Umbilical cord (tissue), 2 donors: ENCODE data around the gene CAND2. TPM values are rescaled to one million over a fixed set of nuclear protein-coding genes. Genes with fewer than 3 reads are reported as not detected.
A peak's percentile ranks its signal among the peaks of the same experiment; 100 is the strongest.
"Not testable (repeated sequence)": the region's sequence is repeated elsewhere in the genome, so short reads cannot be mapped to it uniquely, and the experiment has no call there.

Source experiments
- DNase-seq: peaks from one replicate; pipeline ENCODE4 v3.0.0-alpha.2; 2015; ENCODE audit warnings: low spot score
- total RNA-seq: library from RNA; depleted of rRNA; stranded (reverse); fragments of >200 nt; gene quantifications from one replicate; pipeline ENCODE4 v1.2.3, GENCODE V29; 2014; ENCODE audit warnings: low replicate concordance; ENCODE audit not compliant: insufficient read depth

The CAND2 gene
- total RNA-seq, 1 donor from 2014 or later, result 2.9 TPM

DNA sequence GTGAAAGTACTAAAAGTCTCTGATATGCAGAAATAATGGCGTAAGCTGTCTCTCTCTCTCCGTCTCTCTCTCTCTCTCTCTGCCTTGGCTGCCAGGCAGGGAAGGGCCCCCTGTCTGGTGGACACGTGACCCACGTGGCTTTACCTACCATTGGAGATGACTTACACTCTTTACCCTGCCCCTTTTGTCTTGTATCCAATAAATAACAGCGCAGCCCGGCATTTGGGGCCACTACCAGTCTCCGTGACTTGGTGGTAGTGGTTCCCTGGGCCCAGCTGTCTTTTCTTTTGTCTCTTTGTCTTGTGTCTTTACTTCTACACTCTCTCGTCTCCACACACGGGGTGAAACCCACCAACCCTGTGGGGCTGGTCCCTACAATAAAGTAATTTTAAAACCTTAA, 25.2 kb upstream of the CAND2 start:
- no peak for DNase-seq

DNA sequence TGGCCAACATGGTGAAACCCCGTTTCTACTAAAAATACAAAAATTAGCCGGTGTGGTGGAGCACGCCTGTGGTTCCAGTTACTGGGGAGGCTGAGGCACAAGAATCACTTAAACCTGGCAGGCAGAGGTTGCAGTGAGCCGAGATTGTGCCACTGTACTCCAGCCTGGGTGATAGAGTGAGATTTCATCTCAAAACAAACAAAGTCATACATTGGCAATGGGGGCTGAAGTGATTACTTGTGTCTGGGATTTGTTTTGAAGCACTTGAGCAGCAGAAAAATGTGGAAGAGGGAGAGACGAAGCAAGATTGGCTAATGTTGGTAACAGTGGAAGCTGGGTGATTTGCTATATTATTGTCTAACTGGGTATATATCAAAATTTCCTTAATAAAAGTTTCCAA, 24.0 kb upstream of the CAND2 start:
- DNase-seq, result no peak

DNA sequence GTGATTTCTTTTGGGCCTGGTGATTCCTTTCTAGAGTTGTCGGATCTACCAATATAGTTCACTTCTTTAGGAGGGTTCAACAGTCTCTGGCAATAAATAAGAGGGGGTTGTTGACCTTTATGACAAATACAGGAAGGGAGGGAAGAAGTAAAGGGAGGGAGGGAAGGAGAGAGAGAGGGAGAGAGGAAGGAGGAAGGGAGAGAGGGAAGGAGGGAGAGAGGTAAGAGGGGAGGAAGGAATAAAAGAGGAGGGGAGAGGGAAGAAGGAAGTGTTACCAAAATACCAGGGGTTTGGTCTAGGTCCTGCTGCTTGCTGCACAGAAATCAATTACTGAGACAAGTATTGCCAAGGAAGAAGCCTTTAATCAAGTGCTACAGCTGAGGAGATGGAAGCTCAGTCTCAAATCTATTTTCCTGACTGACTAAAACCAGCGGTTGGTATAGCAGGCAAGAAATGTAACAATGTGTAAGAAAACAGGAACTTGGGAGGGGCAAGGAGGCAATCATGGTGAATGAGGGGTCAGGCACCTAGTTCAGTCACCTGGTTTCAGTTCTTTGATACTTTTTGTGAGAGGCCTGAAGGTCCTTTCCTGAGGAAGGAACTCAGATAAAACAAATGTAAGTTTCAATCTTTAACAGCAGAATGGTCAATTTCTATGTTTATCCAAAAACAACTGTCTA, 23.3 kb upstream of the CAND2 start:
- no peak for DNase-seq

DNA sequence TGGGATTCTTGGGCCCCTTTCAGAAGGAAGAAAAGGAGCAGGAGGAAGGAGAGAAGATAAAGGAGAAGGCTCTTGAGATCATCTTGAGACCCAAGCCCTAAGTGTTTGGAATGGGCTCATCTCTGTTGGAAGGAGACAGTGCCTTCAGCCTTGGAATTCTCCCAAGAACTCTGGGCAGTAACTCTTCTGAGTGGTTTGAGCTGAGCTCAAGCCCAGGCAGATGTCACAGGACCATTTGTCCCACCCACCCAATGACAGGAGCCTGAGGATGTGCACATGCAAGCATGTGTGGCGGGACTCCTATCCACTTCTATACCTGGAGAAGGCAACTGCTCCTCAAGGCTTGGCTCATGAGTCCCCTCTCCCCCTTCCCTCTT, 22.8 kb upstream of the CAND2 start:
- DNase-seq, result no peak

DNA sequence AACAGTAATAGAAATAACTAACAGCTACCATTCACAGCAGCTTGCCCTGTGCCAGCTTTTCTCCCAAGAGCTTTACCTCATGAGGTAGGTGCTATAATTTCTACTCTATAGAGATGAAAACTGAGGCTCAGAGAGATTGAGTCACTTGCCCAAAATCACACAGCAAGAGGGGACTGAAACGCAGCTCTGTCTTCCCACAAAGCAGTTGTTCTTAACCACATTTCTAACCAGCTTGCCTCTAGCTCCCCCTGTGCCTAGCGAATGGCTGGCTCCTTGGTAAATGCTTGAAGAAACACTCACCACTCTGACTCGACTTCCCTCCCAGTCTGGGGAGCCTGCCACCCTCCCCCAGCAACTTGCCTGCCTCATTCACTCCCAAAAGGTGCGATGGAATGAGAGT, 21.9 kb upstream of the CAND2 start:
- DNase-seq, result no peak

DNA sequence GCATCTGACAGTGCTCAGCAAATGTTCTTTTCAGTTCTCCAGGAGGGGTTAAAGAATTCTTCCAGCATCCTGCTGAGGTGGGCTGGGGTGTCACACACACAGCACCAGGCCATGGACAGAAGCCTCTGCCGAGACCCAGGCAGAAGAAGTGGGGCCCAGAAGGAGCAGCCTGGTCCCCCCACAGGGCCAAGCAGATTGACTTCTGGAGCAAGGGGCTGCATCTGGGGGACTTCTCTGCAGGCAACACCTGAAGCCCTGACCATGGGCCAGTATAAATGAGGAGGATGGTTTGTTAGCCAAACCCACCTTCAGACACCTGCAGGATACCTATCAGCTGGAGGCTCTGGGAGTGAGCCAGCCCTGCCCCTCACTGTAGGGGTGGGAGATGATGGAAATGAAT, 21.3 kb upstream of the CAND2 start:
- no peak for DNase-seq

DNA sequence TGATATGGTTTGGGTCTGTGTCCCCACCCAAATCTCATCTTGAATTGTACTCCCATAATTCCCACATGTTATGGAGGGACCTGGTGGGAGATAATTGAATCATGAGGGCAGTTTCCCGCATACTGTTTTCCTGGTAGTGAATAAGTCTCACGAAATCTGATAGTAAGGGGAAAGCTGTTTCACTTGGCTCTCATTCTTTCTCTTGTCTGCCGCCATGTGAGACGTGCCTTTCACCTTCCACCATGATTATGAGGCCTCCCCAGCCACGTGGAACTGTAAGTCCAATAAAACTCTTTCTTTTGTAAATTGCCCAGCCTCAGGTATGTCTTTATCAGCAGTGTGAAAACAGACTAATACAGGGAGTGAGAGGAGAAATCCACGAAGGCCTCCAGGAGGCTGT, 20.5 kb upstream of the CAND2 start:
- not testable (repeated sequence) for DNase-seq

DNA sequence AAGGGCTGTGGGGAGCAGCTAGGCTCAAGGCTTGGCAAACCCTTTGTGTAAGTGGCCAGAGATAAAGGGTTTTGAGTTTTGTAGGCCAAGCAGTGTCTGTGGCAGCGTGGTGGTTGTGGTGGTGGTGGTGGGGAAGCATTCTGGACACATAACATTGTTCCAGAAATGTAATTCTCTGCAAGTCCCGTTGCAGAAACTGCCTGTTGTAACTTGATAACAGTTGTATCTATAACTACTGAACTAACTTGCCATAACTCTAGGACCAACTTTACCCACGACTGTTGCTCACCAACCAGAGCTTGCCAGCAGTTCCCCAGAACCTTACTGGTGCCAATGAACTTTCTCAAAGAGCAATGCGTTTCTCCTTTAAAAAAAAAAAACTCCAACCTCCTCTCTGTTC, 19.3 kb upstream of the CAND2 start:
- no peak for DNase-seq

DNA sequence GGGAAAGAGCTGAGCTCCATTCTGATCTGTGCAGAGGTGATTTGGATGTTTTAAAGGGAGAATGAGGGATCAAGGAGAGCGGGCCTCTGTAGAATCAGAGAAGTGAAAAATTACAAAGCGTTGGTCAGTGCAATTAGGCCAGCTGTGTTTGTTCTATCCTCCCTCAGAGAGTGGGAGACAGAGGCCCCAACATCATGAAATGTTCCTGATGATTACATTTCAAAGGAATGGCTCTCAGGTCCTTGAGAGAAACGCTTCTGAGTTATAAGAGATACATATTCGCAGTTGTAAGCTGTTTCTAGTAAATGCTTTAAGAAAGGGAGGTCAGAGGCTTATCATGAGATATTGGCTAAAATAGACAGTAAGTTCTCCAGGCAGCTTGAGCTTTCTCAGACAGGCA, 15.7 kb upstream of the CAND2 start:
- DNase-seq, result peak; percentile 95

DNA sequence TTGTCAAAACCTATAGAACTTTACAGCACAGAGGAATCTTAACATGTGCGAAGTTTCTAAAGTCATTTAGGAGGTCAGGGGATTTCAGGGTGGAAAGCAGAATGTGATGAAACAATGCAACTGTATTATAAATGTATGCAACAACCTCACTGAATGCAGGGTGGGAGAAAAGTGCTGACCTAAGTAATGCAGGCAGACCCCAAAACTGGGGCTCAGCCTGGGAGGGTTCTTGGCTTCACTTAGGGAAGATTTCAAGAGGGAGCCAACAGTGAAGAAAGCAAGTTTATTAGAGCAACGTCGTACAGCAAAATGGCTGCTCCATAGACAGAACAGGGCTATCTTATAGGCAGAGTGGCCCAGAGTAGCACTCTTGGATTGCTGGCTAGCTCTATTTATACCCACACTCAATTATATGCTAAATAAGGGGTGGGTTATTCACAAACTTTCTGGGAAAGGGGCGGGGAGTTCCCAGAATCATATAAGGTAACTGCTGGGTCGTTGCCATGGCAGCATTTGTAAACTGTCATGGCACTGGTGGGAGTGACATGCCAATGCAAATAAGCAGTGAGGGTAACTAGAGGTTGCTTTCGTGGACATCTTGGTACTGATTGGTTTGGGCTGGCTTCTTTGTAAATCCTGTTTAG, 14.2 kb upstream of the CAND2 start:
- DNase-seq, result no peak

DNA sequence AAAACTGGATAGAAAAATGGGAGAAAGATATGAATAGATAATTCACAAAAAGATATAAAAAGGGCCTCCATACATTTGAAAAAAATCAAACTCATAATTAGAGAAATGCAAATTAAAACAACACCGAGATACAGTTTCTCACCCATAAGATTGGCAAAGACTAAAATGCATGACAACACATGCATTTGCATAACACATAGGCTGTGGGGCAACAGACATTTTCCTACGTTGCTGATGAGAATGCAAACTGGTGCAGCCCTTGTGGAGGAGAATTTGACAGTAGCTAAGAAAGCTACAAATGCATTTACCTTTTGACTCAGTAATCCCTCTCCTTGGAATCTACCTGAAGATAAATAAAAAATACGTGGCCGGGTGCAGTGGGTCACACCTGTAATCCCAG, 11.4 kb upstream of the CAND2 start:
- no peak for DNase-seq

DNA sequence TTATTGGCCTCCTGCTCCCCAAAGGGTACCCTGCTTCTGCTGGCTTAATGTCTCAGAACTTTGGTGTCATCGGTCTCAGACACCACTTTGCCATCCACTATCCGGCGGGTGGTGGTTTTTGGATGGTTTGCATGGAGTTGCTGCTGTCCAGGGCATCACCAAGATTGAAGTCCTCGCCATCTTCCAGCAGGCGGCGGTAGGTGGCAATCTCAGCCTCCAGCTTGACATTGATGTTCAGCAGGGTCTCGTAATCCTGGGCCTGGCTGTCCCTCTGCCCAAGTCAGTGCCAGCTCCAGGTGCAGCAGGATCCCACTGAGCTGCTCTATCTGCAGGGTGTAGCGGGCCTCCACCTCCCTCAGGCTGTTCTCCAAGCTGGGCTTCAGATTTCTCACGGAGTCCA, 9.1 kb upstream of the CAND2 start:
- peak; percentile 49 for DNase-seq

DNA sequence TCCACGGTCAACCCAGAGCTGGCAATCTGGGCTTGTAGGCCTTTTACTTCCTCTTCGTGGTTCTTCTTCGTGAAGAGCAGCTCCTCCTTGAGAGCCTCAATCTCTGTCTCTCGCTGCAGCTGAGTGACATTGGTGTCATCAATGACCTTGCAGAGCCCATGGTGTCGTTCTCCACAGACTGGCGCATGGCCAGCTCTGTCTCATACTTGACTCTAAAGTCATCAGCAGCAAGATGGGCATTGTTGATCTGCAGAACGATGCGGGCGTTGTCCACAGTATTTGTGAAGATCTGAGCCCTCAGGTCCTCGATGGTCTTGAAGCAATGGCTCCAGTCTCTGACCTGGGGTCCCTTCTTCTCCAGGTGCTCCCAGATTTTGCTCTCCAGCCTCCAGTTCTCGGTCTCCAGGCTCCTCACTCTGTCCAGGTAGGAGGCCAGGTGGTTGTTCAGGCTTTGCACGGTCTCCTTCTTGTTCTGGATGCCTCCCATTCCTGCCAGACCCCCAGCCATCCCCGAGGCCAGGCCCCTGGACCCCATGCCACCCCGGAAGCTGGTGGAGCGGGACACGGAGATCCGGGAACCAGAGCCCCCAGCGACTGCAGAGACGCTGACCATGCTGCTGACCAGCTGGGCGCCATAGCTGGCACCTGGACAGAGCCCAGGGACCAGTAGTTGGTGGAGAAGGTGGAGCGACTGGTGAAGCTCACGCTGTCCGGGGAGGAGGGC, 8.4 kb upstream of the CAND2 start:
- not testable (repeated sequence) for DNase-seq

DNA sequence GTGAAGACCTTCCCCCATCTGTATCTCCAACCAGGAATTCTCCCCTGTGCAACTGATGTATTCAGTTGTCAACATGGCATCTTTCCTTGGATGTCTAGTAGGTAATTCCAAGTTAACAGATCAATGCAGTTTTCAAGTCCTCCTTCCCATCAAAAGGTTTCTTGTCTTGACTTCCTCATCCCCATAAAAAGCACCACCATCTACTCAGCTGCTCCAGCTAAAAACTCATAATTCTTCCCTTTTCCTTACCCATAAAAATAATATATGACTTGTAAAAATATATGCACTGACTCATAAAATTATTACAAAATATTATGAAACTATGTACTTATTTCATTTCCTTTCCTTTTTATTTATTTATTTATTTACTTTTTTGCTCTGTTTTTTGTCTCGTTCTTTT, 5.0 kb upstream of the CAND2 start:
- no peak for DNase-seq

DNA sequence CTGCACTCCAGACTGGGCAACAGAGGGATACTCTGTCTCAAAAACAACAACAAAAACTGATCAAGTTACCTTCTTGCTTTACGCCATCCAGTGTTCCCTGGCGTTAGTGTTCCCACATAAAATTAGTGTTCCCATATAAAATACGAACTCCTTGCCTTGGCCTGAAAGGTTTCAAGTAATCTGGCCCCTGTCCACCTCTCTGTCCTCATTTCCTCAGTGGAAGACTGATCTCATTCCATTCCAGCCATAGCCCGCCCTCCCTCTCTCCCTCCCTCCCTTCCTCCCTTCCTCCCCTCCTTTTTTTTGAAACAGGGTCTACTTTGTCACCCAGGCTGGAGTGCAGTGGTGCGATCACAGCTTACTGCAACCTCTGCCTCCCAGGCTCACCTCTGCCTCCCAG, 2.8 kb upstream of the CAND2 start:
- DNase-seq, result no peak

DNA sequence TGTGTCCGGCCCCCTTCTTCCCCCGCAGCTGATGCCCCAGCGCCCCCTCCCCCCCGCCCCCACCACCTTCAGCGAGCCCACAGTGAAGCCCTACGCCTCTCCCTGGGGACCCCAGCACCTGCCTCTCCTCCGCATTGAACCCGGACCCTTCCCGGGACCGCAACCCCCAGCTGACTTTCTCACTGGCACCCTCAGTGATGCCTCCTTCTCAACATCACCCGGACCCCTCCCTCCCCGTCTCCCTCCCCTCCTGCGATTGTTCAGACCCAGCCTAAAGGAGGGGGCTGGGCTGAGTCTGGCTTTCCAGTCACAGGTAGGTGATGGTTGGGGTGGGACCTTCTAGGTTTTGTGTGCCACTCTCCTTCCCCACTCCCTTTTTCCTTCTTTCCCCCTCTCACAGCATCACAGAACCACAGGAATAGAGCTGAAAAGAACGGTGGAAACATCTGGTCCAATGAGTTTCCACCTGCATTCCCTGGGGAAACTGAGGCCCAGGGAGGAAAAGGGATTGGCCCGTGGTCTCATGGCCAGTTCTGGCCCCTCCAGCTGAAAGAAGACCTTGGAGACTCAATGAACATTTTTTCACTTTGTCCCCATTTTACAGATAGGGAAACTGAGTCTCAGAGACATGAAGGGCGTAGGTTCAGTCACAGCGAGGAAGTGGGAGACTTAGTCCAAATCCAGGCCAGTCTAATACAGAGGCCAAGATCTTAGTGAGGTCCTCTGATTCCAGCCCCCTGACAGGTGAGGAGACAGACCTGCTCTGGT, 828 bp downstream of the CAND2 start:
- no peak for DNase-seq

DNA sequence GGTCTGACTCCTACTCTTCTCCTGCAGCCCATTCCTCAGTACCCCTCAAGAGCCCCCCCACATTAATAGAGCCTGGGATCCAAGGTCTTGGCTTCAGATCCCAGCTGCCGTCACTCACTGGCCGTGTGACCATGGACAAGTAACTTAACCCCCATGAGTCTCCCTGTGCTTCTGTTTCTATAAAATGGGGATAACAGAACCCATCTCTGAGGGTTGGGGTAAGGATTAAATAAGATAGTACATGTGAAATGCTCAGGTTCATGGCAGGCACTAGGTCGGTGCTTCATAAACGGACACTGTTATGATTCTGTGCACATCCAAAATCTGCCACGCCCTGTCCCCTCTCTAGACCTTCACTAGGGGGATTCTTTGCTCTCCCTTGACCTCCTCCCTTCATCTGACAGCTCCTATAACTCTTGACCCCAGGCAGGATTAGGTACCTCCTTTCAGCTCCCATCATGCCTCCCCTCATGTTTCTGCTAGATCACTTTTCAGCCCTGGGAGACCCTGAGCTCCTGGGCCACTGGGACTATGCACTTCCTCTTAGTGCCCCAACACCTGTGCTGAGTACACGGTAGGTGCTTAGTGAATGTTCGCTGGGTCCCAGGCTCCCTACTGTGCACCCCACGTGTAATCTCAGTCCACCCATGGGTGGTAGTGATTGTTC, 1.5 kb downstream of the CAND2 start:
- DNase-seq, result no peak

DNA sequence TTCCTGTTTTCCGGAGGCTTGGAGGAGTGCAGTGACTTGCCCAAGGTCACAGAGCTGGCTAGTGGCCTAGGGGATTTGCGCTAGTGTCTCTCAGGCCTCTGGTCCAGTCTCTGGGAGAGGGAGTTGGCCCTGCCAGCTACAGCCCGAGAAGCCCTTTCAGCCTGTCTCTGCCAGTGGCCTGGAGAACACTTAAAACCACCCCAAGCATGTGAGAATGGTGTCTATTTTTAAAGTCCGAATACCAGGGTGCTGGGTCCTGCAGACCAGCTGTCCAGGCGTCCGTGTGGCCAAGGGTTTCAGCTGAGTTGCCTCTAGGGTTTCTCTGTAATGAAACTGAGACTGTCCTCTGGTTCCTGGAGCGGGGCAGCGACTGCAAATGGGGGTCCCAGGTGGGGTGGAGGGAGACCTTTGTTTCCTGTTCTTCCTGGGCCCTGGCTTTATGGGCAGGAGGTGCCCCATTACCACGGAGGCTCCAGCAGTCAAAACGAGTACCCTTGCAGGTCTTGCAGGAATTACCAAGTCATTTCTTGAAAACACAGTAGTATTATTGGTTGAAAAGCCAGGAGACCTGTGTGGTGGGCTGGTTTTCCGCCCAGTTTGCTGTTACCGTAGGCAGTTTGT, 2.2 kb downstream of the CAND2 start:
- DNase-seq, result no peak

DNA sequence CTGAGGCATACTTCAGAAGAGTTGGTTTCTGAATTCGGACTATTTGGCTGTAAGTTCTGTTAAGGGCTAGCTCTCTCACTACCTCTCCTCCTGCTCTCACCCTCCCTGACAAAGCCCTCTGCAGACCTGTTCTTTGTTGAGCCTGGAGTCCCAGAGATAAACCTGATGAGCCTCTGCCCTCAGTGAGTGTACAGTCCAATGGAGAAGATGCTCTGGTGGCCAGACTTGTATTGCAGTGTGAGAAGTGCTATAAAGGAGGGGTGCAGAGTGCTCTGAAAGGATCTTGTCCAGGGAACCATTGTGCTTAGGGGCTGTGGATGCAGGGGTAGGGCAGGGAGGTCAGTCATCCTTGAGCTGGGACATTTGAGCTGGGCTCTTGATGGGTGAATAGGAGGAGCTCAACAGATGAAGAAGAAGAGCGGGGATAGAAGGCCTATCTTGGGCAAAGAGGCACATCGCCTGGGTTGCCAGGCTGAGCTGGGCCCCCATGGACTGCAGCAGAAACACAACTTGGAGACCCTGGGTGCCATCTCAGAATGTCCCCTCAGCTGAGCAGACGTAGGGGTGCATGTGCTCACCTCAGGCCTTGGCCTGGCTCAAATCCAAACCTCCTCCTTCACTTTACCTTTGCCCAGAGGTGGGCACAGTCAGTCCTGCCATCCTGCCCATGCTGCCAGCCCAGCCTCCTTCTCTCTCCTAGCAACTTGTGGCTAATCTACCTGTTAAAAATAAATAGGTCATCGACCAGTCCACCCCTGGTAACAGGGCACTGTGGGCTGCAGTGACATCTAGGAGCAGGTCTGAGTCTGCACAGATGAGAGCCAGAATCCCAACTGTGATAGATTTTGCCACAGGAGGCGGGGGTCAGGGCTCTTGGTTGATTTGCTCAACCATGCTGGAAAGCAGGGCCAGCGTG, 3.3 kb downstream of the CAND2 start:
- no peak for DNase-seq

DNA sequence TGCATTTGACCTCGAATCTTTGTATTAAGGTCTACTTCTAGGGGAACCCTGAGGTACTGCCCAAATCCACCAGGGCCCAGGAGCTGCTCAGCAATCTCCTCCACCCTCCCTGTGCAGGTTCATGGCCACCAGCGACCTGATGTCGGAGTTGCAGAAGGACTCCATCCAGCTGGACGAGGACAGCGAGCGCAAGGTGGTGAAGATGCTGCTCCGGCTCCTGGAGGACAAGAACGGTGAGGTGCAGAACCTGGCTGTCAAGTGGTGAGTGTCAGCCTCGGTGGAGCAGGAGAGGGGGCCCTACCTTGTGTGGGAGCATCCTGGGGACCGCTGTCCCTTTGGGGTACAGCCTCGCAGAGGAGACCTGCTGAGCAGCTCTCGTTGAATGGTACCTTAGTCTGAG, 6.9 kb downstream of the CAND2 start:
- DNase-seq, result no peak
